B cell (primary cell): ENCODE results near the gene ARL4C. TPM values are rescaled to one million over a fixed set of nuclear protein-coding genes. Genes with fewer than 3 reads are reported as not detected.

Experiments
- ATAC-seq: fragments of 200-7000 bp; cut with Tn5 transposase; one replicate; pipeline ENCODE4 v1.10.0; 2021; ENCODE audit warnings: low read depth, mild to moderate bottlenecking, moderate number of reproducible peaks, moderate library complexity
- CTCF ChIA-PET: fragments of 350-600 bp; sonication (Branson Sonifier 250); formaldehyde crosslinking; loops from one replicate; lab custom pipeline; 2021; ENCODE audit warnings: antibody characterized with exemption, inconsistent platforms; lab: Charles Lee
- POLR2A ChIA-PET: fragments of 350-600 bp; sonication (Branson Sonifier 250); formaldehyde crosslinking; loops from one replicate; lab custom pipeline; 2021; ENCODE audit warnings: antibody characterized with exemption; lab: Charles Lee
- DNase-seq: peaks from one replicate; pipeline ENCODE4 v3.0.0; 2013
- H2AFZ ChIP-seq: 2 replicates; pipeline ENCODE4 v1.6.1; 2012; ENCODE audit warnings: mild to moderate bottlenecking, low read depth, low read length; ENCODE audit not compliant: insufficient read depth, poor library complexity, severe bottlenecking
- H3K27ac ChIP-seq, 2 donors: 1 replicate in 1 of 2; 2 replicates in 1 of 2; pipeline ENCODE4 v1.5.1; 2012 to 2013; ENCODE audit warnings: low read length in 2 of 2, mild to moderate bottlenecking in 2 of 2, moderate library complexity in 1 of 2
- H3K27me3 ChIP-seq, 4 experiments: fragments of 200-600 bp in 1 of 4; sonication (generic) in 1 of 4; replicated peaks in 1 of 4; 1 replicate in 2 of 4; 2 replicates in 2 of 4; pipeline versions ENCODE4 v1.6.1 to v1.7.0; 2013 to 2016; ENCODE audit warnings: low read length in 3 of 4, mild to moderate bottlenecking in 2 of 4, mixed read lengths in 1 of 4, moderate library complexity in 1 of 4; ENCODE audit not compliant: insufficient read depth in 4 of 4, control insufficient read depth in 3 of 4; ENCODE audit errors: control extremely low read depth in 1 of 4
- H3K36me3 ChIP-seq, 2 experiments: replicated peaks in 1 of 2; 1 replicate in 1 of 2; 2 replicates in 1 of 2; pipeline versions ENCODE4 v1.6.1 to v1.7.1; 2013; ENCODE audit warnings: low read length in 1 of 2; ENCODE audit not compliant: insufficient read depth in 2 of 2, control insufficient read depth in 1 of 2; ENCODE audit errors: control extremely low read depth in 1 of 2, extremely low read depth in 1 of 2
- H3K4me1 ChIP-seq, 2 donors: fragments of 200-600 bp in 1 of 2; sonication (generic) in 1 of 2; 1 replicate in 1 of 2; 2 replicates in 1 of 2; pipeline versions ENCODE4 v1.5.1 to v1.6.1; 2013 to 2017; ENCODE audit warnings: low read length in 2 of 2; ENCODE audit not compliant: control insufficient read depth in 2 of 2, insufficient read depth in 2 of 2
- H3K4me2 ChIP-seq: replicated peaks from 2 replicates; pipeline ENCODE3; 2012; ENCODE audit warnings: mild to moderate bottlenecking, low read depth, low read length; ENCODE audit not compliant: poor library complexity, severe bottlenecking
- H3K4me3 ChIP-seq, 5 experiments: fragments of 200-600 bp in 1 of 5; sonication (generic) in 1 of 5; 1 replicate in 3 of 5; 2 replicates in 2 of 5; pipeline versions ENCODE4 v1.5.1 to v1.7.0; 2011 to 2016; ENCODE audit warnings: low read length in 4 of 5, mild to moderate bottlenecking in 4 of 5, low read depth in 2 of 5, control low read depth in 1 of 5, moderate library complexity in 1 of 5; ENCODE audit not compliant: insufficient read depth in 1 of 5; ENCODE audit errors: control extremely low read depth in 1 of 5, extremely low read depth in 1 of 5
- H3K79me2 ChIP-seq: fragments of 200-600 bp; sonication (generic); one replicate; pipeline ENCODE4 v1.6.0; 2016; ENCODE audit warnings: low read length; ENCODE audit not compliant: control insufficient read depth, insufficient read depth
- H3K9ac ChIP-seq: fragments of 200-600 bp; sonication (generic); 2 replicates; pipeline ENCODE4 v1.6.1; 2017; ENCODE audit warnings: mild to moderate bottlenecking, low read length, moderate library complexity
- H3K9me3 ChIP-seq, 3 donors: one replicate each; pipeline versions ENCODE4 v1.6.1 to v1.7.1; 2013; ENCODE audit warnings: low read length in 2 of 3; ENCODE audit not compliant: control insufficient read depth in 2 of 3, insufficient read depth in 1 of 3; ENCODE audit errors: control extremely low read depth in 1 of 3
- H4K20me1 ChIP-seq: 2 replicates; pipeline ENCODE4 v1.6.0; 2012; ENCODE audit warnings: mild to moderate bottlenecking, low read length; ENCODE audit not compliant: insufficient read depth, control insufficient read depth, poor library complexity, severe bottlenecking
- H3K27ac Mint-ChIP-seq: one replicate; pipeline ENCODE4 v1.8.0; 2021; ENCODE audit warnings: mixed read lengths
- H3K27me3 Mint-ChIP-seq: one replicate; pipeline ENCODE4 v1.8.0; 2021; ENCODE audit warnings: mixed read lengths
- H3K4me1 Mint-ChIP-seq: one replicate; pipeline ENCODE4 v1.8.0; 2021; ENCODE audit warnings: mixed read lengths
- H3K4me3 Mint-ChIP-seq: one replicate; pipeline ENCODE4 v1.8.0; 2021; ENCODE audit warnings: mixed read lengths
- H3K9me3 Mint-ChIP-seq: one replicate; pipeline ENCODE4 v1.8.0; 2022; ENCODE audit warnings: mixed read lengths; ENCODE audit not compliant: insufficient read depth
- CTCF ChIP-seq: fragments of 200-600 bp; IDR thresholded peaks from one replicate; pipeline ENCODE4 v1.8.0; 2022; ENCODE audit warnings: antibody characterized with exemption, mild to moderate bottlenecking
- EZH2 ChIP-seq: IDR thresholded peaks from 2 replicates; pipeline ENCODE4 v1.6.1; 2012; ENCODE audit warnings: borderline replicate concordance, low read depth, mild to moderate bottlenecking, moderate library complexity, low read length; ENCODE audit not compliant: insufficient read depth, poor library complexity, severe bottlenecking
- WGBS: methylation state at CpG from one replicate; pipeline ENCODE4 v1.1.5; 2013; ENCODE audit warnings: missing lambda C conversion rate; ENCODE audit not compliant: insufficient coverage; 5-methylcytosine and 5-hydroxymethylcytosine counted together
- intact Hi-C: fragments of 100-400 bp; cut with micrococcal nuclease; formaldehyde crosslinking; loops from one replicate; pipeline ENCODE4 v1.10.0; 2022
- polyA plus RNA-seq: library from polyadenylated mRNA; depleted of rRNA; stranded (reverse); fragments of >200 nt; gene quantifications from 2 replicates; pipeline ENCODE4 v1.2.3, GENCODE V29; 2012
- total RNA-seq, 2 donors: library from RNA; stranded (reverse); fragments of 120-200 nt in 1 of 2; gene quantifications; 1 replicate in 1 of 2; 2 replicates in 1 of 2; pipeline versions ENCODE4 v1.2.3 to v1.2.4, GENCODE V29; 2013 to 2022

ARL4C gene
- total and polyA plus RNA-seq, 2 donors (not counting 1 experiment from before 2014, with no cell fraction given), result 20.2 to 22.5 TPM

GRCh38 chr2:234495251-234496054 lies 1.4 kb downstream of the ARL4C start:
- Mint-ChIP-seq H3K4me1 (peaks cover 75% of the 10 kb centered on the region), H3K9me3 (no peaks in the 10 kb centered on the region), H3K4me3 (peak overlapping the region; percentile 91), H3K27ac (peak overlapping the region; percentile 80), H3K27me3 (no peaks in the 10 kb centered on the region)
- ATAC-seq (no peak), DNase-seq (peak; percentile 23)
- CTCF ChIA-PET, result interaction anchor here (0.7 to 4.7 kb wide), 18 partner anchors 12 to 1091 kb away, joined by 3 to 57 read pairs (median 6); no protein-coding TSS in a partner anchor
- no peak for TF ChIP-seq CTCF
- no peak for TF ChIP-seq EZH2
- Histone ChIP-seq H3K27ac (peak overlapping the region; percentile 73 to 77), H3K9ac (peak overlapping the region; percentile 92), H3K4me3 (peak overlapping the region; percentile 85 to 97 (median 91)), H3K4me2 (peak overlapping the region; percentile 86), H4K20me1 (peaks cover 47% of the 10 kb centered on the region), H2AFZ (peak overlapping the region; percentile 69), H3K36me3 (peaks cover 0 to 6% of the 10 kb centered on the region in 2 experiments), H3K79me2 (peaks cover 45% of the 10 kb centered on the region), H3K27me3 (no peaks in the 10 kb centered on the region), H3K9me3 (no peaks in the 10 kb centered on the region), H3K4me1 (peaks cover 43 to 53% of the 10 kb centered on the region in 2 donors)
- POLR2A ChIA-PET, result interaction anchor here (0.6 to 2.1 kb wide), 4 partner anchors 12 to 1145 kb away, joined by 3 to 17 read pairs (median 6); no protein-coding TSS in a partner anchor
- WGBS, result 10% methylated on average over 39 of the region's 40 CpGs
- intact Hi-C loops, result loop anchor here (1.0 kb wide), 2 partner anchors 49 to 69 kb away; no protein-coding TSS in a partner anchor
